Activated CD4-positive, alpha-beta T cell treated with anti-CD3 and anti-CD28 coated beads, Interleukin-2, amount 50 U/mL, for 24 hours (primary cell): ENCODE measurements around the gene SMU1.

Experiments used
- DNase-seq, 2 donors: peaks; one replicate each; pipeline ENCODE4 v3.0.0-alpha.2; 2020; ENCODE audit warnings: low read depth in 1 of 2, low spot score in 1 of 2

SMU1 gene

DNA sequence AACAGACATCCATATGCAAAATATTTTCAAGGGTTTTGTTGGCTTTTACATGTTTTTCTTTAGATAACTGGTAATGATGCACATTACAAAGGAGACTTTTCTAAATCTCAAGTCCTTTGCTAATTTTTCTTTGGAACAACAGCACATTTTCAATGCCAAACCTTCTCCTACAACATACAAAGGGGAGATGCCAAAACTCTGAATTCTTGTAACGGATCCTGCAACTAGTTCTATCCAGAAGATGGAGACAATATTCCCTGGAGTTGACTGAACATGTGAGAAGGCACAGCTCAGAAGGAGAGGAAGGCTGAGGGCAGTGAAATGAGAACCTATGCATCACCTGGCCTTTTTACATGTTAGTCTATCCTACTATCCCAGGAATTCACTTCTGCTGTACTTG, 30.4 kb downstream of the SMU1 start:
- DNase-seq: no peak

DNA sequence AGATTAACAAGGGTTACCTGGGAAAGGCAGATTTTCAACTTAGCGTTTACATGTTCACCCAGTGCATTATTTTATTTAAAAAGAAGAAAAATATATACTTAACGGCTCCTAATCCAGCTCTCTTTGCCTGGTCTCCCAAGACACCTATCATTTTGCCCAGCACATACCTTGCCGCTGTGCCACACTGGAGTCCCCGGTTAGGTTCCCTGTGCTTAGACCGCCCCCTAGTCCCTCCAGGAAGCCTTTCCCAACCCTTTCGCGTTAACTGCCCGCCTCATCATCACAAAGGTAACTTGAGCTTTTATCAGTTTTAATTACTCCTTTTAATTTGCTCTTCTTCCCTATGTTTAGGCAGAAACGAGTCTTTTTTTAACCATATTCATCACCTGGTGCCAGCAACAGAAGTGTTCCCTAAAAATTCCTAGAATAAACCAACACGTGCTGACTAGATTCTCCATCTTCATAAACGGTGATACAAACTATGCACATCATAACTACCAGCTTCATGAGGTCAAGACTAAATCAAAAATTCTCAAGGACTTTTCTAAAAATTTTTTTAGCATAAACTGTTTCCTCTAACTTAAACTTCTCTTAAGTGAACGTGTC, 31.7 kb downstream of the SMU1 start:
- DNase-seq: no peak

DNA sequence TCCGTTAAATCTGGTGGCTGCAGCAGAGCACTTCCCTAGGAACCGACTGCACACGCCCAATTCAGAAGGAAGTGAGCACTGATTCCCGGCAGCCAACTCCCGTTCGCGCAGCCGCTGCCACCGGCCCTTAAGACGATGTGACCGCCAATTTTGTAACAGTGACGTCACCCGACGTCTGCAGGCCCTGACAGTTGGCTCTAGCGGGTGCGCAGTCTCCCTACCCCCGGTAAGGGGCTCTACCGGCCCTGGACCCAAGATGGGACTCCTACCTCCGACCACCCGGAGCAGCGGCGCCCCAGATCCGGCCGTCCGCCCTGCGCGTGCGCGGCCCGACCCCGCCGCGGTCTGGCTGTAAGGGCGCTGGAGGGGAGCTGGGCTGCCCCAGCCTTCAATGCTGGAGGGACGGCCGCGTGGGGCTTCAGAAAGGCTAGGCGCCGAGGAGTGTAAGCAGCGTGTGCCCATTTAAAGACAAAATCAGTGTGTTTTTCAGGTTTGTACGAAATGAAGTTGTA, 32.3 kb downstream of the SMU1 start:
- DNase-seq: peak; percentile 18 to 36

DNA sequence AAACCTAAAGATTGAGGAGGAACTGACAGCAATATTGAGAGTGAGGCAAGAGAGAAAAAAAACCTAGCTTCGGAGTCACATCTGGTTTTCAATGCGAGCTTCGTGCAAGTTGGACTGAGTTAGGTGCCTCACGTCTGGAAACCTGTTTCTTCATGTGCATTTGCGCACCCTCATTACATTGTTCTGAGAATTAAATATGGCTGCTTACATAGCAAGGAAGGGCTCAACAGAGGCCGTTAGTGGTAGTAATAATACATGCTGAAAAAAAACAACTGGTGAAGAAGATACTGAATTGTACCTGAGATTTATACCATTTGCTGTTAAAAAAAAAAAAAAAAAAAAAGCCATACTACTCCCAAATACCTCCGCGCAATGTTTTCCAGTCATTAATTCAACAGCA, 32.8 kb downstream of the SMU1 start:
- DNase-seq: no peak

DNA sequence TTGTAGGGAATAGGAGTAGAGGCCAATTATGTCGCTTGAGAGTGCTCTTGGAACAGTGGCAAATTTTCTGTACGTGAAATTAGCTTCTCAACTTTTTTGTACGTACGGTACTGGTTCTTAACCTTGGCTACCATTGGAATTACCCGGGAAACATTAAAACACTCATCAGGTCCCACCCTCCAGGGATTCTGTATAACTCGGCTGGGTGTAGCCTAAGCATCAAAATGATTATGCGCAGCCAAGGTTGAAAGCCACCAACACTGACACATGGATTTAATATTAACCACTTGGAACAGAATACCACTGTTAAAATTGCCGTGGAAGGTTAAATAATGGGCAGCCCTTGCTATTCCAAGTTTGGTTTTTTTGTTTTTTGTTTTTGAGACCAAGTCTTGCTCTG, 34.0 kb downstream of the SMU1 start:
- no peak for DNase-seq

DNA sequence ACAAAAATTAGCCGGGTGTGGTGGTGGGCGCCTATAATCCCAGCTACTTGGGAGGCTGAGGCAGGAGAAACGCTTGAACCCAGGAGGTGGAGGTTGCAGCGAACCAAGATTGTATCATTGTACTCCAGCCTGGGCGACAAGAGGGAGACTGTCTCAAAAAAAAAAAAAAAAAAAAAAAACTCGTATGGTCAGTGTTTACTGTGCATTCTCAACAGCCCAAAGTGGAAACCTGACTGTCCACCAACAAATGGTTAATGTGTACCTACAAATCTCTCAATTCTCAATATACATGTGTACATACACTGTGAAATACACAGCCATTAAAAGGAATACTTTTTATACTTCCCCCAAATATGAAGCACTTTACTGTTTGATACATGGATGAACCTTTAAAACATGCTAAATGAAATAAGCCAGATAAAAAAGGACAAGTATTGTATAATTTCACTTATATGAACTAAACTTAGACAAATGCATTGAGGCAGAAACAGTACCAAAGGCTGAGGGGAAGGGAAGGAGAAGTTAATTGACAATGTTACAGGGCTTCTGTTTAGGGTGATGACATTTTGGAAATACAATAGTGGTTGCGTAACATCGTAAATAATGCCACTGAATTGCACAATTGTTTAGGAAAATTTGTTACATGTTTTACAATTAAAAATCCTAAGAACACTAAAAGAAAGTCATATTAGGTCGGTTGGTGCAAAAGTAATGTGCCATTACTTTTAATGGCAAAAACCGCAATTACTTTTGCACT, 34.9 kb downstream of the SMU1 start:
- DNase-seq: no peak

DNA sequence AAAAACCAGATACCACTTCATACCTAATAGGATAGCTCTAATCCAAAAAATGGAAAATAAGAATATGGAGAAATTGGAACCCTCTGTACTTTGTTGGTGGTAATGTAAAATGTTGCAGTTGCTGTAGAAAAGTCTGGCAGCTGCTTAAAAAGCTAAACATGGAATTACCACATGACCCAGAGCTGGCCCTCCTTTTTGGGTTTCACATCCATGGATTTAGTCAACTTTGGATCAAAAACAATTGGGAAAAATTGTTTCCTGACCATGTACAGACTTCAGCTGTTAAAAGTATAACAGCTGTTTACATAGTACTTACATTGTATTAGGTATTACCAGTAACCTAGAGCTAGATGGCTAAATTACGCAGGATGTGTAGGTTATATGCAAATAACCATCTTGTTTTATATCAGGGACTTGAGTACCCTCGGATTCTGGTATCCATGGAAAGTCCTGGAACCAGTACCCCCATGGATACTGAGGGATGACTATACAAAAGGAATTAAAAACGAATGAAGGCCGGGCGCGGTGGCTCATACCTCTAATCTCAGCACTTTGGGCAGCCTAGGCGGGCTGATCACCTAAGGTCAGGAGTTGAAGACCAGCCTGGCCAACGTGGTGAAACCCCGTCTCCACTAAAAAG, 35.6 kb downstream of the SMU1 start:
- DNase-seq: no peak

DNA sequence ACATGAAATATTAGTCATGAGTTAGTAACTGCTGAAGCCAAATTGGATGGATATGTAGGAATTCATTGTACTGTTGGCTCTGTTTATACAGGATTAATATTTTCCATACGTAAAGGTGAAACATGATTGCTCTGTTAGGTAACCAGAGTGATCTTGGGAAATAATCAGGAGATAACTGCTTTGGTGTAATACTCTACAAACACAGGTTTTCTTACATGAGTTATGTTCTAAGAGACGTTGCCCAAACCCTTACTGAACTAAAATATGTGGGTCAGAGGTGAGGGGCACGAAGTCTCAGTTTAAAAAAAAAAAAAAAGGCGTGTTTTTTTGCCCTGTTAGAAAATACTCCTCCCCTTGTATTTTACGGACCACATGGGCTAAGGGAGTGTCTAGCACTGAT, 43.6 kb downstream of the SMU1 start:
- no peak for DNase-seq

DNA sequence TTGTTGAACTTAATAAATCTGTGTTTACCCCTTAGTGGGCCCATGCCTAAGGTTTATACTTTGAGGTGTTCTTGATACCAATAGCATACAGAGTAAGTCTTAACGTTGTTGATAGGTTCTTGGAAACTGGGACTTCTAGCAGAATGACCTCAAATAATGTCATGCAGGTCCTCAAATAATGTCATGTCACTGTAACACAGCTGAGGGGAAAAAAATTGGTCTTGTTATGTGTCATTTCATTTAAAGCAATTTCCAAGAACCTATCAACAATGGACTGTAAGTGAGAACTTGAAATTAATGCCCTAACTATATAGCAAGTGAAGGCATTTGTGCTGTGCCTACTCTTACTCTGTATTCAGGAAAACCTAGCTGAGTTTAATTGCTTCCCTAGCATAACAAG, 44.2 kb downstream of the SMU1 start:
- DNase-seq: no peak

DNA sequence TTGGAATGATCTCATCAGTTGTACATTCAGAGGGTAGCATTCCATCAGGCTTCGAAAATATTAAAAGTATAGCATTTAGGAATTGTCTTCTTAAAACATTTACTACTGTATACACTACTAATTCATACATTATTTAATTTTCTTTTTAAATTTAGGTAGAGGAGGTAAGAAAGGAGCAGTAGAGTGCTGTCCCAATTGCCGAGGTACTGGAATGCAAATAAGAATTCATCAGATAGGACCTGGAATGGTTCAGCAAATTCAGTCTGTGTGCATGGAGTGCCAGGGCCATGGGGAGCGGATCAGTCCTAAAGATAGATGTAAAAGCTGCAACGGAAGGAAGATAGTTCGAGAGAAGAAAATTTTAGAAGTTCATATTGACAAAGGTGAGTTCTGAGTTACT, 46.2 kb downstream of the SMU1 start:
- DNase-seq: no peak

DNA sequence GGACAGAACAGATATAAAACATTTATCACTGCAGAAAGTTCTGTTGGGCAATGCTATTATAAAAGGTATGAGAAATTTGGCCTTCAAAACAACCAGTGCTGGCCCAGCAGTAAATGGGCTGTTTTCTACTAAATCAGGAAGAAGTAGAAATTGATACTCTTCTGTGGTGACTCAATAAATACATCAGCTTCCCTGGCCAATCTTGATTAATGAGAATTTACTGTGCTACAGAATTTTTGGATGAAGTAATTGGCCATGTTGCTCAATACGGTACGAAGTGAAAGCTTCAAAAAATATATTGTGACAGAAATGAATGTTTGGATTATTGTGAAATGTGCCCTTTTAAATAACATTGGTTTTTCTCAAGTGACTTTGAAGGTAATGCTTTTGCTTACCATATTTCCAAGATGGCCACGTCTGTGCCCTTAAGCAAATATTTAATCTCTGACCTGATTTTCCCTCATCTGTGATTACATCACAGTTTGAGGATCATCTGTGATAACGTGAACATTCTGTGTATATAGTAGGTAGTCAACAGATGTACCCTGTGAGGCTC, 47.2 kb downstream of the SMU1 start:
- no peak for DNase-seq

DNA sequence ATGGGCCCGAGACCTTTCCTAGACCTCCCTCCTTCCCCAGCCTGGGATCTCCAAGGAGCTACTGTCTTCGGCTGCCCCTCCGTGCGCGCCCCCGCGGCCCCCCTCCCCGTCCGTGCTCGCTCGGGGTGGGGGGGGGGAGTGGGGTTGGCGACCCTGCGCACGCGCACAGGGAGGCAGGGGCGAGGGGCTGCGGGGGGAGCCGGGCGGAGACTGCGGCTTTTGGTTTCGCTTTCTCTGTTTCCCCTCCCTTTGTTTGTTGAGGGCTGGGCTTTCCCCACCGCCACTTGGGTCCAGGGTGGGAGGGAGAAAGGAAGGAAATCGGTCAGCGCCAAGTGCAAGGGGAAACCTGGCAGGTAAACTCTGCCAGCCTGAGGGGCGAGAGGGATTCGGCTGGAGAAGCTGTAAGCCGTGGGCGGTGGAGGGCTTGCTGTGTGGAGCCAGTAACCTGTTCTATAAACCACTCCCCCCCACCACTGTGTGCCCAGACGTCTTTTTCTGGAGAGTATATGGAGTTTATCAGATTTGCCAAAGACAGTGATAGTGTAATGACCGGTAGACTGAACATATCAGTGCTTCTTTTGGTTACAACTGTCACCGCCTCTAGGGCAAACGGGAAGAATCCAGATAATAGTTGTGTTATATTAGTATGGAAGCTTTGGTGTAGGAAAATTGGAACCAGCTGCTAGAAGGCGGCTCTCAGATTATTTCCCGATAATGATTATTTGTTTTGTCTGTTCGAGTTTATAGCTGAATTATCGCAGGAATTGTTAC, 50.7 kb downstream of the SMU1 start:
- DNase-seq: peak; percentile 72 to 73

DNA sequence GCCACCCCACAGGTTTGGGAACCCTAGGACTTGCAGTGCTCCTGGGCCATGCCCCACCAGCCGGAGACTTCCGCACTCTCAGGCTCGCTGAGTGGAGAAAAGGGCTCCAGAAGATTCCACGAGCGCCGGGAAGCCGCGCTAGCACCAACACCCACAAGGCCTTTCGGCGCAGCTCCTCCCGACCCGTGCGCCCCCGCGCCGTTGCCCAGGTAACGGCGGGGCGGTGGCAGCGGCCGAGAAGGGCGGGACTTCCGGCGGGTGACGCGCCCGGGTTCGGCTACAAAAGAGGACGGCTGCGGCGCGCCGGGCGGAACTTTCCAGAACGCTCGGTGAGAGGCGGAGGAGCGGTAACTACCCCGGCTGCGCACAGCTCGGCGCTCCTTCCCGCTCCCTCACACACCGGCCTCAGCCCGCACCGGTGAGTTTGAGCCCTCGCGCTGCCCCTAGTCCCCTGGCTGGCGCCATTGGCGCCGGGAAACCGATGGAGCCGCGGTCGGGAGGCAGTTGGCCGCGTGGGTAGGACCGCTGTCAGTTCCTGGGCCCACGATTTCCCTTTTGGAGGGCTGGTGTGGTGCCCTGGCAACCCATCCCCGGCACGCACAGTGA, 51.4 kb downstream of the SMU1 start, which contains the start of gene DNAJA1:
Gene DNAJA1 (plus strand): TSS at position 308 of the 606 bp plus-strand sequence. CDS start 1,212 bp downstream, outside the sequence.
- peak; percentile 93 to 97 for DNase-seq

DNA sequence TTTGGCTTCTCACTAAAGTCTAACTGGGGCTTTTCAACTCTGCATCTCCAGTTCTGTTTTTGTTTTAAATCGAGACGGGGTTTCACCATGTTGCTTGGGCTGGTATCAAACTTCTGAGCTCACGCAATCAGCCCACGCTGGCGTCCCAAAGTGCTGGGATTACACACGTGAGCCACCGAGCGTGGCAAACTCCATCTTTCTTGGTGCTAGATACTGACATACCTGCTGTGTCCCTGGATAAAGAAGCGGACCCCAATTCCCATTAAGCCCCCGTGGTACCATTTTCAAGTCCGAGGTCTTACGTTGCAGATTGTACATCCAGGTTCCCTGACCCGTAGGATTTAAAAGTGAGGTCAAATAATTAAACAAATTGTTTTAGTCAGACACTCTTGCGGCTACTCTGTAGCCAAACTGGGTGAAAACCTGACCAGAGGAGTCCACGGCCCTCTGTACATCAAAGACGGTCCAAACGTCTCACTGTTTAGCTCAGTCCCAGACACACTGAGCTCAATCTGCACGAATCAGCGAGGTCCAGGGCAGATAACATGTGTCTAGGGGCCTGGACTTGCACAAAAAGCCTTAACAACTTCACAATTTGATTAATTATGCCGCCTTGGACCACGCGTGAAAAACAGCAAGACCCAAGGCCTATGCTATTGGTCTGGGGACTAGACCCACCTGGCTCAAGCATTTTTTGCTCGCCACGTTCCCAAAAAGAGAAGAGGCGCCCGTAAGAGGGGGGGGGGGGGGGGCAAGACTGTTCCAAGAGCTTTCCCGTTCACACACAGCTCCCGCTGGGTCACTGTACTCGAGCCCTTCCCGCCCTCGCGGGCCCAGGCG, 52.1 kb downstream of the SMU1 start:
- DNase-seq: peak; percentile 14 to 22

DNA sequence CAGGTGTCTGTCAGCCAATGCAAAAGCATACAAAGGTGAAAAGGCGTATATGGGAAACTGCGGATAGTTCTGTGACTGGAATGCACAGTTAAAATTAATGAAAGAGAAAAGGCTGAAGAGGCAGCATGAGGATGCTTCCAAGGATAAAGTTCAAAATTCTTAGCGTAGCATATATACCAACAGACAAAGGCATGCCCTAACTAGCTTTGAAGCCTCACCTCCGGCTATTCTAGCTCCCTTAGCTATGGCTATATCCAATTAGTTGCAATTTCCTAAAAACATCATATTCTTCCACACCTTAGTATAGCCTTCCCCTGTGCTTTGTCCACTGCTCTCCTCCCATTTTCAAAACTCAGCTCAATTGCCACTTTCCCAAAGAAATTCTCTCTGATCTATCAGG, 52.8 kb downstream of the SMU1 start:
- no peak for DNase-seq

DNA sequence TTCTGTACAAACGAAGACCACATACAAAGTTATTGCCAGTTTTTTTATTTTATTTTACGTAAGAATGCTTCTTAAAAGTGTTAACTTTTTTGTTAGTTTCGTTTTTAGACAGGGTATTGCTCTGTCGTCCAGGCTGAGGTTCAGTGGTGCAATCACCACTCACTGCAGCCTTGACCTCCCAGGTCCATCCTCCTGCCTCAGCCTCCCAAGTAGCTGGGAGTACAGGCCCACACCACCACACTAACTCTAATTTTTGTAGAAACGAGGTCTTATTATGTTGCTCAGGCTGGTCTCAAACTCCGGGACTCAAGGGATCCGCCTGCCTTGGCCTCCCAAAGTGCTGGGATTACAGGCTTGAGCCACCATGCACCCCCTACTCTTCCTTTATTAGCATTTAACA, 53.7 kb downstream of the SMU1 start:
- no peak for DNase-seq

DNA sequence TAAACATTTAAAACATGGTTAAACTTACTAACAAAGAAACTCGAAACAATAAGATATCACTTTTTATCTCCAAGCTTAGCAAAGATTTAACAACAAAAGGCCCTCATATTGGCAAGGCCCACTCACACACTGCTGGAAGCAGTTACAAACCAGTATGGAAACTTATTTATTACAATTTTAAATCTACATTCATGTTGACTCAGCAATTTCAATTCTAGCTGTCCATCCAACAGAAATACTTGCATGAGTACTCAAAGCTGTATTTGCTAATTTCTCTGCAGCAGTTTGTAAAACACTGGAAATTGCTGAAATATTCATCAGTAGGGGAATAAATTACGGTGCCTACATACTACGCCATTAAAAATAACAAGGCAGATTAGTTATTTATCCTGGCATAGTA, 54.2 kb downstream of the SMU1 start:
- DNase-seq: no peak

DNA sequence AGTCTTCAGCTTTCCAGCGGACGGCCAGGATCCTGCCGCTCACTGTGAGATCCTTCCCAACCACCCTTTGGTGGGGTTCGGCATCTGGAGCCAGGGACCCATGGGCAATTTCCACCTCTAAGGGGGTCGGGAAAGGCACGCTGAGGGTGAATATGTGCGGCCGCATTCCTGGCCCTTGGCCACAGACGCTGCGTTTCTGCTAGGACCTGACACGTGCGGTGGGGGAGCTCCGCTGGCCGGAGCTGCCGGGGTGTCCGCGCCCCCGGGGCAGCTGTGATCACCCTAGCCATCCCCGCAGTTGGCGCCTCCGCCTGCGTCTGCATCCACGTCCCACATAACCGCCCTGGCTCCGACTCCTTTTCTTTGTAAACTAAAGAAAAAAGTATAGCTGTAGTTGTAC, 56.7 kb downstream of the SMU1 start:
- DNase-seq: no peak

DNA sequence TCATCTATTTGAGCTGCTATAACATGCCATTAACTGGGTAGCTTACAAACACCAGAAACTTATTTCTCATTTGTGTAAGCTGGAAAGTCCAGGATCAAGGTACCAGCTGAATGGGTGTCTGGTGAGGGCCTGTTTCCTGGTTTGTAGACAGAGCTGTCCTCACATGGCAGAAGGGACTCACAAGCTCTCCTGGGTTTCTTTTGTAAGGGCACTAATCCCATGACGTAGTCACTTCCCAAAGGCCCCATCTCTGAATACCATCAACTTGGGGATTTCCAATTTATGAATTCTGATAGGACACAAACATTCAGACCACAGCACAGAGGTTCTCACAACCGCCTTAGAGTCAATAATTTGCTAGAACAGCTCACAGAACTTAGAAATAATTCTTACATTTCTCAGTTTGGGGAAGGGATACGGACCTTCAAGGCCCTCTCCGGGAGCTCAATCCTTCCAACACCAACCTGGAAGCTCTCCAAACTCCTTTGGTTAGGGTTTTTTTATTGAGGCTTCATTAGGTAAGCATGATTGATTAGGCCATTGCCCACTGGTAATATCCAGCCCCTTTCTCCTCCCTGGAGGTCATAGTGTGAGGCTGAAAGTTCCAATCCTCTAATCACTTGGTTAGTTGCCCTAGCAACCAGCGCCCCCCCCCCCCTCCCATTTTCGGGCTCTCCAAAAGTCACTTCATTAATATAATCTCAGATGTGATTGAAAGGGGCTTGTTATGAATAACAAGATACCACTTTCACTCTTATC, 59.0 kb downstream of the SMU1 start:
- DNase-seq: no peak
